ENCODE measurements around the gene CNTN5.

The CNTN5 gene

DNA sequence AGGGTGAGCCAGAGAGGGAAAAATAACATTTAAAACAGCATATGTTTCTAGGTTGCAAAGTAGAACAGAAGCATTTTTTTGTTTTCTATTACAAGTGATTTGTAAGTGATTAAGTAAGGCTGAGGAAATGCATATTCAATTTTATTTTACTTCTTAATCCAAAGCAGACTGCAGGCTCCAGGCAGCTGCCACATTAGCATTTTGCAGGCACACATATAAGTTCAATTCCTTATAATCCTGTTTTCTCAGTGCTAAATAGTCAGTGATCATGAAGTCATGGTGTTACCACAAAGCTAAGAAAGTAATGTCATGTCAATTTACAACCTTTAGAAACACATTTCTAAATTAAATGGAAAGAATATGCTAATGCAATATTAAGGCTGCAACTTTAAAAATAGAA is 149.8 kb downstream of the CNTN5 start:
- DNase-seq (ENCODE audit: low read depth, low spot score), result no peak

DNA sequence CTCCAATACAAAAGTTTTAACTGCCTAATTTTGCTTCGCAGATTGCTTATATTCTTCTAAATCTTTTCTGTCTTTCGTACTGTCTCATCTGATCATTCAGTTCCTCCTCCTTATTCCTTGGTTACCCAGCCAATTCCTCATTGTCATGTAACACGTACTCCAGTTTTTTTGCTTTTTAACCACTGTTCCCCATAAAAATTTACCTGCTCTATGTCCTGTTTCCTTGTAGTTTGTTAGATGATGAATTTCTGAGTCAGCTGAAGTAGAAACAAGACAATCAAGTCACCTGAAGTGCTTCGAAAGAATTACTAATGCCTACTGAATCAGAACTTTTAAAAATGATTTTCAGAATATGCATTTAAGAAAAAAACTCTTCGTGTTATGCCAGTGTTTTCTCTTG is 150.6 kb downstream of the CNTN5 start:
- DNase-seq (ENCODE audit: low read depth, low spot score), result no peak

DNA sequence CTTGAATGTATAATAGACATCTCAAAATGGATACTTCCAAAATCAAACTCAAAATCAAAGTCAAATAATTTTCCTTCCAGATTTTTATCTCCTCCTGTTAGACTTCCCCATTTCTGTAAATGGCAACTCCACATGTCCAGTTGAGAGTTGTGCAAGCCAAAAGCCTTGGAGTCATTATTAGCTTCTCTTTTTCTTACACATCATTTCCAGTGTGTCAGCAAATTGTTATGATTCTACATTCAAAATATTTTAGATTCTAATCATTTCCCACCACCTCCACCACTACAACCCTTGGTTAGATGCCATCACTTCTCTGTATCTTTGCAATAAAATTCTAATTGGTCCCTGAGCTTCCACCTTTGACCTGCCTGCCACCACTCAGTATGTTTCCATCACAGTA is 155.7 kb downstream of the CNTN5 start:
- no peak for DNase-seq (ENCODE audit: low read depth, low spot score)

DNA sequence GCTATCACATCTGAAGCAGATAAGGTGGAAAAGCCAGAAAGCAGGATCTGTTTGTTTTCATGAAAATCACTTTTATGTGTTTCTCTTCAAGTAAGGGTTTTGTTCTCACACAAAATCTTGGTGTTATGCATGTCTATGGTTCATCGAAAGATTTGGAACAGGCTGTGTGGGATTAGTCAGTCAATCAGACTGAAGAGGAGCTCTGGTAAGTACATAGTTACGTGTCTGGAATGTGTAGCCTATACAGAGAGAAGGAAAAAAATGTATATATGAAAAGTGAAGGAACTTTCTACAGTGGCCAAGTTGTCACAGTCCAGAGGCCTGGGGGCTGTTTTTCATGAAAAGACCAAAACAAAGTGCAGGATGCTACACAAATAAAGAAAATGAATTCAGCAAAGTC is 156.7 kb downstream of the CNTN5 start:
- no peak for DNase-seq (ENCODE audit: low read depth, low spot score)

DNA sequence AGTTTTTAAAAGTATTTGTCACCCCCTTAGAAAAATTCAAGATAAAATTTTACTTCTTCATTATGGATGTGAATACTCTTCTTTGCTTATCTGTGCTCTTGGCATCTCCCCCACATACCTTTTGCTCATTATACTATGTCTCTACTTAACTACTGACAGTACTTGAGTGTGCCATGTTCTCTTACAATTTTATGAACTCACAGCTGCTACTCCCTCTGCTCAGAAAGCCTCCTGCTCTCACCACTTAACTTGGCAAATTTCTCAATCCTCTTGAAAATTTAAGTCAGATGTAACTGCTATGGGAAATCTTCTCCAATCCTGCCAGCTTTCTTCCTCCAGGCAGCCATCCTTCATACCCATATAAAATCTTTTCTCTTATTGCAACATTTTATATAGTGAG is 163.4 kb downstream of the CNTN5 start:
- no peak for DNase-seq (ENCODE audit: low read depth, low spot score)

DNA sequence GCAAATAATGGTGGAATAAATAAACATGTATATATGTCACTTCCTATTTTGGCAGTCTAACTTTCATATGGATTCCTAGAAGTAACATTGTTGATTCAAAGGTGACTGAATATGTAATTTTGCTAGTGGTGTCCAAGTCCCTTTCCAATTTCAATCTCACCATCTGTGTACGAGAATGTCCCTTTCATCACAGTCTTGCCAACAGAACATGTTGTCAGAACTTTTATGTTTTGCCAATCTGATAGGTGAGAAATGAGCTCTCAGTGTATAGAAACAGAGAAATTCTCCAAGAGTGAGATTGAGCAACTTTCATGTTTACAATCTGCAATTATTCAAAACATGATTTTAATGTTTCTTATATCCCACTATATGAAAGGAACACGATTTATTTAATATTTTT is 167.5 kb downstream of the CNTN5 start:
- no peak for DNase-seq (ENCODE audit: low read depth, low spot score)

DNA sequence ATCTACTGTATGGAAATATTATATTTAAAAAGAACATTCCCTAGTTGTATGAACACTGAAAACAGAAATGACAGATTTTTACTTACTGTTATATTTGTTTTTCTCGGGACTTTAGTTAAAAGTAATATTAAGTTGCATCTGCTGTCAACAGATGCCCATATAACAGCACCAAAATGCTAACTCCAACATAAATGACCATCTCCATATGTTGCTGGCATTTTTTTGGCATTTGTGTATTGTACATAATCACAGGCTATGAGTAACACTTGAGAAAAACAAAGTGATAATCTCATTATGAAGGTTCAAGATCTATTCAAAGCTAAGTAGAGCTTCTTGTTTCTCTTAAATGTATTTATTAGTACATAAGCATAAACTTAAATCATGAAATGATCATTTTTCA is 172.0 kb downstream of the CNTN5 start:
- DNase-seq (ENCODE audit: low read depth, low spot score), result no peak

DNA sequence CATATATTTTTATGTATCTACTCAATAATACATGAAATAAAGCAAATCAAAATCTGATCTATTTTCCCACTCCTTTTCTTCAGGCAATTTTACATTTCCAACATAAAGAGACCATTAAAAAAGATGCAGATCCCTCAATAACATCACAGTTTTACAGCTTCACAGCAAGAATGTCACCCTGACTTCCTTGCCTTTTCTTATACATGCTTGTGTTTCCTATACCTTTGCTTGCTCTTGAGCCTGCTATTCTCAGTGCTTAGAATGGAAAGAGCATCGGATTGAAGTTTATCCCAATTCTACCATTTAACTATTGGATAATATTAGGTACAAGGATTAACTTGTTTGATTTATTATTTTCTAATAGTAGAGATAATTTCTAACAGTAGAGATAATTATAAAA is 176.7 kb downstream of the CNTN5 start:
- DNase-seq (ENCODE audit: low read depth, low spot score), result no peak

DNA sequence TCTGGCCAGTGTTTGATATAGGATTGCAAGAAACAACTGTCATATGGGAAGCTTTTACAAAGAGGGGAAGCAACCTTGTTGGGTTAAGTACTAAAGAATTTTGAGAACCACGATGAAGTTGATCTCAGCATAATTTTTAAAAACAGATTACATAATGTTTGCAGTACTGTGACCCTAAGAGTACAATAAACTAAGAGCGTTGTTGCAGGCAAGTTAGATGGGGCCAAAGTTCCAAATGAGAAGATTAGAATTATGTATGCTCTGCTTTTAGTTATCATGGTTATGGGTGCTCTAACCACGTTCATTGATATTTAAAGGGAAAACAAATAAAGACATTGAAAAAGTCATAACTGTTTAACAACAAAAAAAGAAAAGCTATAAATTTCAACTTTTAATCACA is 177.5 kb downstream of the CNTN5 start:
- DNase-seq (ENCODE audit: low read depth, low spot score), result no peak

DNA sequence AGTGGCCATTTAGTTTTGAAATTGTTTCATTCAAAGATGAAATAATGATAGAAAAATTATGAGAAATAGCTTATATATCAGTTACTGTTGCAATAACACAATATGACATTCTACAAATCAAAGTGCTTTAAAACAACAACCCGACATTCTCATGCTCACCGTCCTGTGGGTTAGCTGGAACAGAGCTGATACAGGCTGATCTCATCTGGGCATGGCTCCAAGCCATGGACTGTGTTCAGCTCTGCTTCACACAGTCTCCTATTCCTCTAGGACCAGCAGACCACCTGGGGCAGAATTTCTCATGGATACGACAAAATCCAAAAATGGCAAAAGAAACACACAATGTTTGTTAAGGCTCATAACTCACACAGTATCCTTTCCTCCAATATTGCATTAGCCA is 178.6 kb downstream of the CNTN5 start:
- DNase-seq (ENCODE audit: low read depth, low spot score), result no peak

DNA sequence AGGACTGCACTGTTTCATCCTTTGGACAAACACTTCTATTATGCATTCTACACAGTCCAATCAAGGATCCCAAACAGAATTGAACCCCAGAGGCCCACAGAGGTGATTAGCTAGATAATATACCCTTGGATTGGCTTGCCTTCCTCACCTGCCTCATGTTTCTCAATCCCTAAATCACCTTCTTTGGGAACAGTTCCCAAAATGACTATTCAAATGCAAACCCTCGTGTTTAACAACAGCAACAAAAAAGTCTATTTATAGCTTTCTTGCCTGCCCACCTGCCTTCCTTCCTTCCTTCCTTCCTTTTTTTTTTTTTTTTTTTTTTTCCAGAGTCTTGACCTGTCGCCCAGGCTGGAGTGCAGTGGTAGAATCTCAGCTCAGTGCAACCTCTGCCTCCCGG is 180.0 kb downstream of the CNTN5 start:
- DNase-seq (ENCODE audit: low read depth, low spot score), result no peak

DNA sequence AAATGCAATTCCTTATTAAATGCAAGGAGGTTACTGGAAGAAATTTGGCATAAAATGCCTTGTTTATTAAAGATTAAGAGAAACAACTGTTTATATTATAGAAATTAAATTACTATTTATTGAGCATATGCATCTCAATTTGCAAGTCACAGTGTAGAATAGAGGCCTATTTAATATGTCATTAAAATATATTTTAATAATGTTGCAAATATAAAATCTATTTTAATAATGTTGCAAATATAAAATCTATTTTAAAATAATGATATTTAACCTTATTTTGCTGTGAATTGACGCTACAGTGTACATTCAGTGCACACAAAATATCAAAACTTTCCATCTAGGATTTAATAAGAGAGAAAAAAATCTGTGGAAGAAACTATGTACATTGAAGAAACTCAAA is 188.1 kb downstream of the CNTN5 start:
- no peak for DNase-seq (ENCODE audit: low read depth, low spot score)

DNA sequence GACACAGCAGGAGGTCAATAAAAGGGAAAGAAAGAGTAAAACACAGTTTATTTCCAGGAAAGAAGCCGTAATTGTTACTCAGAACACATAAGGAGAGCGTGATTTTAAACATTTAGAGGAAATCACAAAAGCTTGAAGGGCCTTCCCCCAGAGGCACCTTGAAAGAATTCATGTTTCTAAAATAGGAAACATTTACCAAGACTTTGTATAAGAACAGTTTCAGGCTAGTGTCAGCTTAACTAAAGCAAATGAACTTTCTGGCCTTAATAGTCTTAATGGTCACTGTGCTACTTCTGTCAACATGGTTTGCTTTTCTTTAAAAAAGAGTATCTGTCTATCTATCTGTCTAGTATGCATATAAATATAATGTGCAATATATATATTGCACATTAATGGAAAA is 208.8 kb downstream of the CNTN5 start:
- no peak for DNase-seq (ENCODE audit: low read depth, low spot score)

DNA sequence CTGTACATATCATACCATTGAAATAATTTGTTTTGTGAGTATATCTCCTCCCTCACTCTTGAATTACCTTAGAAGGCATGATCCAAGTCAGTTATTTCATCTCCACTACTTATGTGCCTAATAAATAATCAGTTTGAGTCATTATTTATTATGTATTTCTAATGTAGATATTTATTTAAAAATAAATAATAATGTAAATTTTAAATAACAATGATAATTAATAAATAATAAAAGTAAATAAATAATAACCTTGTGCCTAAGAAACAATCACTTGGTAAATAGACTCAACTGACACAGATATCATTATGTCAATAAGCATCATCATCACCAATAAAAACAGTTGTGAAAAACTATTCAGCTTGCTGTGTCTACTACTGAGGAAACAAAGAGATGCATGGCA is 213.8 kb downstream of the CNTN5 start:
- DNase-seq (ENCODE audit: low read depth, low spot score), result no peak

DNA sequence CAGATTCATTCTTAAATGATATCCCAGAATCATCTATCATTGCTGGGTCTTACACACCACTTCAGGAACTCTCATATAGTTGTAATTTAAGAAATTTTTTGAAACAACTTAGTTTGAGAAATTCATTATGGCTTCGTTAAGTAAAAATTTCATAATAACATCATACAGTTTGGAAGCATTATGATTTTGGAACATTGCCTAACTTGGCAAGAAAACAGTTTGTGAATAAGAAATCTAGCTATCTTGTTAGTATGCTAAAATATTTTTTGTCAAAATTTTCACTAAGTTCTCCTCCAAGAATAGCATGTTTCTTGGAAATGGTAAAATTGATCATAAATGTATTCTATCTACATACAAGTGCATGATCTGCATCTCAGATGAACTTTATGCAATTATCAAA is 217.7 kb downstream of the CNTN5 start:
- DNase-seq (ENCODE audit: low read depth, low spot score), result no peak

DNA sequence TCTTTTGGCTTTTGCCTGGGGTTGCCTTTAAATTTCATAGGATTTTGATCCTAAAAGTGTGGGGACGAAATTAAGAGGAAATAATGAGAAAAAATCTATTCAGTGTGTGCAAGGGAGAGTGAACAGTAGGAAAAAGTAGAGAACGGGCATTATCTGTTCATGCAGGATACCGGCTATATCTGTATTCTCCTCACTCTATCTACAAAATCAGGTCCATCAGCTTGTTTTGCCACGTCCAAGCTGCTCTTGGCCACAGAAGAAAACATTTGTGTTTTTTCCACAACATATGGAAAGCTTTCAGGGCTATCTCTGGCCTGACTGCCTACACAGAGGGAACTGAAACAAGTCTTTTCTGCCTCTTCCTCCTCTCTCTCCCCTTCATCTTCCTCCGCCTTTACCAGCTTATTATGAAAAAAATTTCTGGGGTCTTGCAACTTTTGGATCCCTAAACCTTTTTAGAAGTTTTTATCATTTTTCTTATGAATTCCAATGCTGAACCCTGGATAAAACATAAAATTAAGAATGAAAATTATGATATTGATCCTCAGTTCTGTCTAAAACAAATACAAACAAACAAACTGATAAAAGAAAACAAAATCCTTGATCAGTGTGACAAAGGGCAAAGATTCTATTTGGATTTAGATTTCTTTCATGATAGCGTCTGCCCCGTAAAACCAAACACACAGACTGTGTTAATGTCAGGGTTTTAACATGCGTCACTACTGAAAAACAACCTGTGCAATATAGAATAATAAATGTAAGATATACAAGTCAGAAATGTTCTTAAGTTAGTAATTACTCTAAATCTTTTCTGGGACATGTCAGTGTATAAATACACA is 219.7 kb downstream of the CNTN5 start:
- DNase-seq (ENCODE audit: low read depth, low spot score), result no peak

DNA sequence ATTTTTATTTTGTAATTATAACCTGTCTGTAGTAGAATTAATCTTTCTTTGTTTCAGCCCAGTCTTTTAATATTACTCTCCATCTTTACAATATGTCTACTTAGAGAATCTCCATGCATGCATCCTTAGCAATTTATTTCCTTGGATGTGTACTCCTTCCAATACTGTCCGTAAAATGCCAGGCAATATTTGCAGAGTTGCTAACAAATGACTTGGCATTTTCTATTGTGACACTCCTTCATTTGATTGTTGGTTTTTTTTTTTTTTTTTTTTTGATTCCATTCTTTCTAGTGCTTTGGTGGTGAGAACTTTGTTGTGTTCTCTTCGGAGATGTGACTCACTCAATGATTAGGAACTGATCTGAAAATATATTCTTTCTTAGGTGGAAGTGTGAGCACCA is 220.3 kb downstream of the CNTN5 start:
- DNase-seq (ENCODE audit: low read depth, low spot score), result no peak

DNA sequence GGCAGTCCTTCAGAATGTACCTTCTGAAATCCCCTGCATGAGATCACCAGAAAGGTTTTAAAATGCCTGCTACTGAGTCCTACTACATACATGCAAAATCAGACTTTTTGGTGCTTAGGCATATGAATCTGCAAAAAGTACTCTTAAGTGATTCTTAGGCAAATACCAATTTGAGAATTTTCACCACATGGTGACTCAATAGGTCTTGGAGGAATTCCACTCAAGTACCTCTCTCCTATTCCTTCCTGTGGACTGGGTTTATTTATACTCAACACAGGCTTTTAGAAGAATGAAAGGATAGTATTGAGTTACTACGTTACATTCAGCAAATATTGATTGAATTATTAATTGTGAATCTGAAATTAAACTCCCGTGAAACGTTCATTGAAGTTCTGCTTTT is 223.9 kb downstream of the CNTN5 start:
- DNase-seq (ENCODE audit: low read depth, low spot score), result no peak

DNA sequence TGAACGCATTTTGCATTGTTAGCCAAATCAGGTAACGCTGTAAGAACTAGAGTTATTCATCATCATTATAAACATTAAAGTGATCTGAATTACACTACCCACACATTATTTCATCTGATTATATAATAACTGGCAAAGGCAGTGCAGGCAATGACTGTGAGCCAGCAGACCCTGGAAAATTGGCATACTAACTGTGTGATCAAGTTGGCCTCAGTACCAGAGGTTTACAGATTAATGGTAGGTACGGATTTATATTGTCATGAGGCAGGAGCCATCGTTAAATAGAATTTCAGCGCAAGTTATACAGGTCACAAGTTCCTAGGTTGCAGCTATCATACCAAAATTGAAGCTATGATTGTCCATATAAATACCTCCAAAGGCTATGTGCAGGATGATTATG is 225.4 kb downstream of the CNTN5 start:
- no peak for DNase-seq (ENCODE audit: low read depth, low spot score)

DNA sequence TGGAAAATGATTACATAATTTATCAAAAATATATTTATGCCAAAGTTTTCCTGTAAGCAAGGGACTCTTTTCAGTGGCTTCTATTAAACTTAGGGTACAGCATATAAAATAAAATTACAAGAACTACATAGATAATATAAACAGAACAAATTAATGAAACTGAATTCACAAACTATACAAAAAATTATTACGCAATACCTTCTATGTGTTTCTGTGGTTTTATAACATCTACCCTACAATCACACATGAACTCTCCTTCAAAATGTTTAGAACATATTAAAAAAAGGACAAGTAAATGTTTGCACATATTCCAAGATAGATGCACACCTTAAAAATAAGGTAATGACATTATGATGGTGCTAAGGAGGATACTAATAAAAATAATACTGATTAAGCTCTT is 235.9 kb downstream of the CNTN5 start:
- DNase-seq (ENCODE audit: low read depth, low spot score), result no peak

DNA sequence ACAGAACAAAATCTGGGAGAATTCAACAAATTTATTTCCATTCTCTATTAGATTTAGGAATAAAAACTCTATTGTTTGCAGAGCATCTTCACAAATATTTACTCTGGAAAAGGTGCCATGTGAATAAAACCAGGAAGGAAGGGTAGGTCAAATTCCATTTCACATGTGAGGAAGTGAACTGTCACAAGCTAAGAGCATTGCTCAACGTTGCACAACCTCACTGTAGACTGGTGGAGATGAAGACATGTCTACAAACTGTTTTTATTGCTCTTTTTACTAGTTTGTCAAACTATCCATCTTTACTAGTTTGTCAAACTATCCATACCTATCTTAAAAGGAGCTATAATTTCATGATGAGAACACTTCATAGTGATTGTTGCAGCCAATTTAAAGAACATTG is 236.4 kb downstream of the CNTN5 start:
- DNase-seq (ENCODE audit: low read depth, low spot score), result no peak

DNA sequence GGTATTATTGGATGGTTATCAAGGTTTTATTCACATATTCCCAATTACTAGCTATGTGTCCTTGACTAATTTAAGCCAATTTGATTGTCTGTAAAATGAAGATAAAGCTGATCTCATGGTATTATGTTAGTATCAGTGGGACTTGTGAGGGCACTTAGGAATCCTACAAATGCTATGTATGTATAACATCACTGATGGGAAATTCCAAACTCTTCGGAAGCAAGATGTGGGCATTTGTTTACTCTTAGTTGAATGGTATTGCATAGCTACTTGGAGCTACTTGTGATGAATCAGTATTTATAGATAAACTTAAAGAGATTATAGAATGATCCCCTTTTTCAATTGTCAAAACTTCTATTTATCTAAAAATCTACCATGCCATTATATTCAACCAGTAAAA is 239.9 kb downstream of the CNTN5 start:
- DNase-seq (ENCODE audit: low read depth, low spot score), result no peak

DNA sequence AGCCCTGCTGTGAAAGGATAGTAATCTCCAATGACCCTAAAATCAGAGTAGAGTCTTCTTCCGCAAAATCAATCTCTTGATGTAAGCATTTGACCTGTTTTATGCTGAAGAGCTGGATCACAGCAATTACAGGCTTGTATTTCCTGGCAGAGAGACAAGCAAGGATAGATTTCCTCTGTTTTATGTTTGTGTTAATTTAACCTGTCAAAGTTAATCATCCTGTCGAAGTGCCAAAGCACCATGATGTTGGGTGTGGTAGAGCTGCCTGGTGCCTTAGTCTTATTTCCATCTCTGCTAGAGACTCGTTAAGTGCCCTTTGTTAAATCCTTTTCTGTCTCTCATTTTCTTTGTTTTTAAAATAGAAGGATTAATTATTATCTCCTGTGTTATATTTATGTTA is 248.1 kb downstream of the CNTN5 start:
- DNase-seq (ENCODE audit: low read depth, low spot score), result no peak

DNA sequence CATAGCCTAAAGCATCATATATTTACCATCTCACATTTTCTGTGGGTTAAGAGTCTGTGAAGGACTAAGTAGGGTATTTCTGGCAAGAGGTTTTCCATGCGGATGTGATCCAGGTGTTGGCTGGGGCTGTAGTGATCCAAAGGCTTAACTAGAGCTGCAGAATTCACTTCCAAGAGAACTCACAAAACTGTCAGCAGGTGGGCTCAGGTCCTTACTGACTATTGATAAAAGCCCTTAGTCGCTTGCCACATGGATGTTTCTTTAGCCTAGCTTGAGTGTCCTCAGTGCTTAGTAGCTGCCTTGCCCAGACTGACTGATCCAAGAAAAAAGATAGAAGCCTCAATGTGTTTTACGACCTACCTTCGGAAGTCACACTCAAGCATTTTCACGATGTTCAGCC is 250.8 kb downstream of the CNTN5 start:
- no peak for DNase-seq (ENCODE audit: low read depth, low spot score)
